Body of pancreas (tissue), 4 donors: ENCODE measurements around the gene SLC6A19. TPM values are rescaled to one million over a fixed set of nuclear protein-coding genes. Genes with fewer than 3 reads are reported as not detected.

ENCODE experiments used
- ATAC-seq: fragments of 150-250 bp; one replicate; pipeline ENCODE4 v1.9.1; 2016
- DNase-seq, 4 donors: peaks; one replicate each; pipeline ENCODE4 v3.0.0-alpha.2; 2019
- H3K27ac ChIP-seq, 4 donors: fragments of 200-600 bp; sonication (generic); 1 replicate in 3 of 4; 2 replicates in 1 of 4; pipeline versions ENCODE4 v1.5.1 to v1.6.1; 2016 to 2019; ENCODE audit warnings: mild to moderate bottlenecking in 1 of 4, mixed read lengths in 1 of 4, moderate library complexity in 1 of 4
- H3K27me3 ChIP-seq, 2 donors: fragments of 200-600 bp; sonication (generic); one replicate each; pipeline ENCODE4 v1.6.0; 2016; ENCODE audit warnings: mild to moderate bottlenecking in 1 of 2
- H3K36me3 ChIP-seq, 2 donors: fragments of 200-600 bp; sonication (generic); replicated peaks in 1 of 2; 2 replicates each; pipeline ENCODE4 v1.5.1; 2016; ENCODE audit warnings: low read depth in 2 of 2; ENCODE audit not compliant: insufficient read depth in 1 of 2
- H3K4me1 ChIP-seq: fragments of 200-600 bp; sonication (generic); one replicate; pipeline ENCODE4 v1.6.0; 2016
- H3K4me3 ChIP-seq, 2 donors: fragments of 200-600 bp; sonication (generic); 1 replicate in 1 of 2; 2 replicates in 1 of 2; pipeline ENCODE4 v1.5.1; 2016 to 2019
- H3K9me3 ChIP-seq, 3 donors: fragments of 200-600 bp; sonication (generic); 1 replicate in 2 of 3; 2 replicates in 1 of 3; pipeline ENCODE4 v1.5.1; 2016
- CTCF ChIP-seq, 7 experiments: fragments of 450-650 bp in 4 of 7; fragments of 200-600 bp in 3 of 7; sonication (generic) in 3 of 7; IDR thresholded peaks; one replicate each; pipeline ENCODE4 v1.5.1; 2016 to 2019; ENCODE audit warnings: antibody characterized with exemption in 7 of 7
- POLR2A ChIP-seq, 3 donors: fragments of 450-650 bp; IDR thresholded peaks; one replicate each; pipeline ENCODE4 v1.6.1; 2016; ENCODE audit warnings: antibody characterized with exemption in 3 of 3, mild to moderate bottlenecking in 2 of 3
- WGBS, 2 donors: methylation state at CpG; one replicate each; pipeline ENCODE4 v1.1.5; 2017; 5-methylcytosine and 5-hydroxymethylcytosine counted together
- intact Hi-C: fragments of 100-400 bp; cut with DNase I; formaldehyde crosslinking; loops from one replicate; pipeline ENCODE4 v1.15.1; 2023
- total RNA-seq, 2 donors: library from RNA; depleted of rRNA; stranded (reverse); fragments of >200 nt; gene quantifications; one replicate each; pipeline ENCODE4 v1.1.0, GENCODE V29; 2016

SLC6A19 gene
- total RNA-seq, 2 donors from 2014 or later = 0.66 to 1.3 TPM

GRCh38 chr5:1203968-1204692 is 2.7 kb downstream of the SLC6A19 start:
- Histone ChIP-seq H3K4me1 (peaks cover 19% of the 10 kb centered on the region), H3K36me3 (no peaks in the 10 kb centered on the region), H3K27me3 (no peaks in the 10 kb centered on the region), H3K4me3 (no peak overlapping the region), H3K9me3 (no peaks in the 10 kb centered on the region), H3K27ac (peak overlapping the region in 3 of 4 donors; percentile 56 to 78 (median 67))
- intact Hi-C loops = no loop called here
- WGBS, 2 donors = 73 to 75% methylated on average over 5 to 24 of the region's 25 CpGs
- TF ChIP-seq CTCF (IDR thresholded peaks at IDR 0.05) (no peak), POLR2A (IDR thresholded peaks at IDR 0.05) (no peak)
- ATAC-seq (no peak), DNase-seq (no peak)

- H3K4me1 ChIP-seq = peaks cover 18% of the 10 kb centered on the region
- intact Hi-C loops = loop anchor here (5.0 kb wide), 1 partner anchor 32 kb away; no protein-coding TSS in a partner anchor
- ATAC-seq = peak; percentile 92
- DNase-seq = peak; percentile 58 to 87 (median 78)
- H3K4me3 ChIP-seq = no peak overlapping the region
- TF ChIP-seq CTCF (IDR thresholded peaks at IDR 0.05) (peak; percentile 31 to 84 (median 76)), POLR2A (IDR thresholded peaks at IDR 0.05) (no peak)
- no peaks in the 10 kb centered on the region for H3K27me3 ChIP-seq
- no peaks in the 10 kb centered on the region for H3K9me3 ChIP-seq
- WGBS, 2 donors = 17 to 20% methylated on average over 15 to 18 of the region's 18 CpGs
- H3K36me3 ChIP-seq = no peaks in the 10 kb centered on the region
- peak overlapping the region in 3 of 4 donors; percentile 56 to 78 (median 67) for H3K27ac ChIP-seq
Measured at GRCh38 chr5:1204693-1205242, 3.4 kb downstream of the SLC6A19 start.

DNA sequence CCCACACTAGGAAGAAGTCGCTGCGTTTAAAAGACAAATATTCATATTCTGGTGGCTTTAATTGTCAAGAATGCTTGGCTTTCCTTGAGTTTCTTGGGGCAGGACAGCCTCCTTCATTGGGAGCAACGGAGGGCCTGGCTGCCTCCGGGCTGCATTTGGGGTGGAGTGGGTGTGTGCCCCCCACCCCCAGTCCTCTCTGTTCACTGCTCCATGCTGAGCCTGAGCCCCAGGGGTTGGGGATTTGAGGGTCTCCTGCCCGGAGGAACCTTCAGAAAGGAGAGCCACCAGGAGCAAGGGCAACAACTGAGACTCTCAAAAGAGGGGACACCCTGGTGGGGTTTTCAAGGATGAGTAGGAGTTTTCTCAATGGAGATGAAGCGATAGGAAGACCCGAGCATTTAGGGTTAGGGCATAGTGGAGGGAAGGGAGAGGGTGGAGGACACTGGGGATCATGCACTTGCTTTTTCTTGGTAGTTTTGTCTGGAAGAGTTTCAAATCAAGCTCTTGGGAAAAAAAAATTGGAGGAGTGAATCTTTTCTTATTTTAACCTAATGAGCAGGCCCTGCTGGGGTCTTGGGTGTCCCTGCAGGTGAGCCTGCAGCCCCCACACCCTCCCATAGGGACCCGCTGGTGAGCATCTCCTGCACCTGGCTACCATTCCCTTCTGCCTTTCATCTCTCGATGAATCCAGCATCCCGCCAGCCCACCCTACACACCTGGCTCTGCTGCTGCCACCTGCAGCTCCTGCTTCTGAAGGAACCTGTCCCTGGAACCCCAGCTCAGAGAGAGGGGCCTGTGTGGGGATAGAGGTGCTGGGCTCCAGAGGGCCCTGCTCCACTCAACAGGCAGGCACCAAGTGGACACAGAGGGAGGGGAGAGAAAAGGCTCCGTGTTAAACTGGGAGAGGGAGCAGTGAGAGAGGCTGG is 4.1 kb downstream of the SLC6A19 start:
- no peaks in the 10 kb centered on the region for H3K36me3 ChIP-seq
- H3K27me3 ChIP-seq = no peaks in the 10 kb centered on the region
- ATAC-seq = no peak
- DNase-seq = no peak
- peaks cover 14% of the 10 kb centered on the region for H3K4me1 ChIP-seq
- intact Hi-C loops = loop anchor here (5.0 kb wide), 1 partner anchor 33 kb away; no protein-coding TSS in a partner anchor
- WGBS, 2 donors = 68 to 72% methylated on average over 10 to 11 of the region's 11 CpGs
- no peak for TF ChIP-seq CTCF (IDR thresholded peaks at IDR 0.05)
- no peak overlapping the region for H3K4me3 ChIP-seq
- H3K27ac ChIP-seq = peak overlapping the region in 3 of 4 donors; percentile 56 to 78 (median 67)
- no peaks in the 10 kb centered on the region for H3K9me3 ChIP-seq

DNA sequence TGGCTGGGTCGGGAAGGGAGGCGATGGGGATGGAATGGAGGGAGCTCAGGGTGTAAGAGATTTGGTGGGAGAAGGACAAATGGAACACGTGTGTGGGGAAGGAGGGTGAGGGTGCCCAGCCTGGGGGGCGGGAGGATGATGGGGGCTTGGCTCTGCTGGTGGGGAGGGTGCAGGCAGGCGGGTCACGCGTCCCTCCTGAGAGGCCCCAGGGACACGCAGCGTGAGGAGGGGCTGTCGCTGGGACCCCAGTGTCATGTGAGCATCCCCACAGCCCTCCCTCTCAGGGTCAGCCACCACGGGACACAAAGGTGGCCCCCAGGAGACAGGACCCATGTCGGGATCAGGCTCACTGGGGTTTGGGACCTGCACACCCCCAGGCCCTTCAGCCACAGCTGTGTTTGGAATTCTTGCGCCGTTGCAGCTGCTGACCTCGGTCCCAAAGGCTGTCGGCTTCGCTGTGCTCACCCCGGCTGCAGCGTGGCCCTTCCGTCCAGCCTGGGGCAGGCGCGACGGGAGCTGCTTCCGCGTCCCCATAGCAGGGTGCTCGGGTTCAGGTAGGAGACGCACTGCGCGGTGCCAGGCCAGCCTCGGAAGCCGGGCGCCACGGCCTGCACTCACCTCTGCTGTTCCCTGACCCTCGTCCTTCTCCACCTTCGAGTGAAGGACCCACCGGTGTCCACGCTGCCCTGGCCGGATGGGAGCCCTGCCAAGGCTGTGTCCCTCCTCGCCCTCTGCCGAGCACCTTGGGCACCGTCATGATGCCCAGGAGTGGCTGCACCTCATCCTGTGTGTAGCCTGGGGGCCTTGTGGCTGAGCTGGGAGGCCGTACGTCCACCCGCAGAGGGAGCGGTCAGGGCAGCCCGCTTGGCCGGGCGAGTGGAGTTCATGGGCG is 5.4 kb downstream of the SLC6A19 start:
- Histone ChIP-seq H3K4me3 (no peak overlapping the region), H3K27me3 (no peaks in the 10 kb centered on the region), H3K4me1 (peaks cover 14% of the 10 kb centered on the region), H3K36me3 (no peaks in the 10 kb centered on the region), H3K27ac (no peak overlapping the region), H3K9me3 (no peaks in the 10 kb centered on the region)
- no peak for TF ChIP-seq CTCF (IDR thresholded peaks at IDR 0.05)
- TF ChIP-seq POLR2A (IDR thresholded peaks at IDR 0.05) = no peak
- ATAC-seq (no peak), DNase-seq (no peak)
- intact Hi-C loops = loop anchor here (5.0 kb wide), 1 partner anchor 34 kb away; no protein-coding TSS in a partner anchor
- 83 to 89% methylated on average over 14 to 48 of the region's 49 CpGs for WGBS, 2 donors
